Measurements from ENCODE around the gene TSC22D4. TPM values are rescaled to one million over a fixed set of nuclear protein-coding genes. Genes with fewer than 3 reads are reported as not detected.
"Not testable (repeated sequence)": the region's sequence is repeated elsewhere in the genome, so short reads cannot be mapped to it uniquely, and the experiment has no call there.

The TSC22D4 gene
- total and polyA plus RNA-seq, 9 of the 15 experiments (the other 6 are each of a cell fraction or from before 2014, with no cell fraction given): 0.37 to 107 (median 28.7) TPM

DNA sequence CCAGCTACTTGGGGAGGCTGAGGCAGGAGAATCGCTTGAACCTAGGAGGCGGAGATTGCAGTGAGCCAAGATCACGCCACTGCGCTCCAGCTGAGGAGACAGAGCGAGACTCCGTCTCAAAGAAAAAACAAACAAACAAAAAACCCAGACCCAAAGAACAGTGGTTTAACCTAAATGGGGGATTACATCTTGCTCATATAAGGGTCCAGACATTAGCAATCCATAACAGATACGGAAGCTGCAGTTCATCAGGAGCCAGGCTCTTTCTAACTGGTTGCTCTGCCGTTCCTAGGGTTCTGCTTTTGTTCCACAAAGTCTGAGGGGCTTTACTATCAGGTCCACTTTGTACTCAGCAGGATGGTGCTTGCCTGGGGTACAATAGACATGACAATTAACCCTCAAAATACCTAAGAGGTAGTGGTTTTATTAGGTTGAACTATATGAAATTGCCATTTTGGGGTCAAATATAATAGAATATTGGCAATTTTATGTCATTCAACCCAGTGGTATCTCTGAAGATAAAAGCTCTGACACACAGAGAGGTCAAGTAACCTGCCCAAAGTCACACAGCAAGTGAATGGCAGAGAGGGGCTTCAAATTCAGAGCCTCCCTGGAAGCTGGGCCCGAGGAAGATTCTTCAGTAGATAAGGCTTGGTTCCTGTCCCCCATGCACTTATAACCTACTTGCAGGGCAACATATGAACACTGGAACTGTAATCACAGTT is 26.0 kb upstream of the TSC22D4 start (continued):
- no peak for TF ChIP-seq POU5F1 (IDR thresholded peaks at IDR 0.05; ENCODE audit: borderline replicate concordance, low read depth, low read length, partially characterized antibody)
- no peak for TF ChIP-seq CBFB (CRISPR knock-in tag; IDR thresholded peaks at IDR 0.05)
- TF ChIP-seq ZKSCAN1 (IDR thresholded peaks at IDR 0.05; ENCODE audit: low read depth, low read length): no peak
- no peak for TF ChIP-seq KLF16 (IDR thresholded peaks at IDR 0.05)
- TF ChIP-seq U2AF1 (optimal IDR thresholded peaks at IDR 0.05; ENCODE audit: low read depth, low read length): no peak
- peak; percentile 95 for TF ChIP-seq ZBTB17 (CRISPR knock-in tag; IDR thresholded peaks at IDR 0.05)
- no peak for TF ChIP-seq POLR3A (IDR thresholded peaks at IDR 0.05; ENCODE audit: borderline replicate concordance, extremely low read depth, insufficient read depth, insufficient read length)
- no peak for TF ChIP-seq MAFG (tag; conservative IDR thresholded peaks at IDR 0.05)
- no peak for TF ChIP-seq ZNF316 (IDR thresholded peaks at IDR 0.05)
- TF ChIP-seq ZFP36 (IDR thresholded peaks at IDR 0.05; ENCODE audit: low read depth, low read length, partially characterized antibody): peak; percentile 90
- TF ChIP-seq NRF1 (conservative IDR thresholded peaks at IDR 0.05 in 1 of 2, IDR thresholded peaks at IDR 0.05 in 1 of 2): no peak
- peak; percentile 84; the same call in 1 of the 2 replicates for TF ChIP-seq HDAC2 (IDR thresholded peaks at IDR 0.05)
- TF ChIP-seq XRCC5 (IDR thresholded peaks at IDR 0.05; ENCODE audit: low read depth, low read length): 0 out of 2 replicates have a peak, but pooled peaks have one; percentile 27
- TF ChIP-seq HDAC1 (IDR thresholded peaks at IDR 0.05): peak in 1 of 2 experiments; percentile 27; a peak in 1 of 4 replicates
- peak; percentile 85 for TF ChIP-seq SMARCA5 (IDR thresholded peaks at IDR 0.05)
- TF ChIP-seq ZNF436 (CRISPR knock-in tag; IDR thresholded peaks at IDR 0.05): no peak
- TF ChIP-seq CBX1 (IDR thresholded peaks at IDR 0.05; ENCODE audit: low read depth): 0 out of 2 replicates have a peak, but pooled peaks have one; percentile 22
- no peak for TF ChIP-seq ZKSCAN8 (CRISPR knock-in tag; IDR thresholded peaks at IDR 0.05)
- no peak for TF ChIP-seq SUPT5H (IDR thresholded peaks at IDR 0.05)
- TF ChIP-seq TEAD4 (IDR thresholded peaks at IDR 0.05; ENCODE audit: low read length): no peak
- no peak for TF ChIP-seq TEAD4 (CRISPR knock-in tag; IDR thresholded peaks at IDR 0.05; ENCODE audit: borderline replicate concordance)

DNA sequence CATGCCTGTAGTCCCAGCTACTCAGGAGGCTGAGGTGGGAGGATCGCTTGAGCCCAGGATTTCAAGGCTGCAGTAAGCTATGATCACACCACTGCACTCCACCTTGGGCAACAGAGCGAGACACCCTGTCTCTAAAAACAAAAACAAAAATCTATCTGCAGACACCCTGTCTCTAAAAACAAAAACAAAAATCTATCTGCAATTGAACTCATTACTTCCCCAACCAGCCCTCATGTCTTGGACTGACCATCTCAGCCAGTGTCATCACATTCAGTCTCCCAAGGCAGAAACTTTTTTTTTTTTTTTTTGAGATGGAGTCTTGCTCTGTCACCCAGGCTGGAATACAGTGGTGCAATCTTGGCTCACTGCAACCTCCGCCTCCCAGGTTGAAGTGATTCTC is 25.0 kb upstream of the TSC22D4 start:
- Histone ChIP-seq H3K4me1 (replicated peaks in 1 of 2; ENCODE audit: control insufficient read depth in 2 of 2, insufficient read depth in 2 of 2, low read length in 2 of 2) (peaks cover 4 to 22% of the 10 kb centered on the region in 2 experiments; a peak in 3 of 5 replicates), H2AFZ (ENCODE audit: low read depth, low read length) (peak overlapping the region; percentile 58)
- H3K36me3 ChIP-seq (ENCODE audit: control insufficient read depth, insufficient read depth, low read length); ATAC-seq; CTCF ChIA-PET (ENCODE audit: low intra/inter-chr PET ratio); DNase-seq (ENCODE audit: extremely low read depth in 1 of 4, low spot score in 3 of 4); H3K9me3 ChIP-seq (replicated peaks; ENCODE audit: control insufficient read depth, insufficient read depth, low read depth, low read length); FAIRE-seq; H3K9ac ChIP-seq (ENCODE audit: insufficient read depth in 1 of 2, low read depth in 2 of 2, low read length in 2 of 2); H3K4me2 ChIP-seq (ENCODE audit: insufficient read depth, low read length); H3K9me1 ChIP-seq (ENCODE audit: control insufficient read depth, insufficient read depth, low read length); H3K4me3 ChIP-seq; H3K27ac ChIP-seq (ENCODE audit: extremely low read depth, low read depth, low read length); BruUV-seq (replicated peaks); H4K20me1 ChIP-seq (replicated peaks; ENCODE audit: control insufficient read depth, insufficient read depth, low read length); H3K79me2 ChIP-seq (ENCODE audit: control insufficient read depth, insufficient read depth, low read length); in situ Hi-C loops (cut with MboI); POLR2A ChIA-PET; H3K27me3 ChIP-seq (ENCODE audit: control insufficient read depth in 2 of 2, insufficient read depth in 2 of 2, low read length in 2 of 2): not testable (repeated sequence)
- intact Hi-C loops (cut with micrococcal nuclease): loop anchor here (5.0 kb wide), 1 partner anchor 33 kb away; the partner anchor contains the start of gene AGFG2
- WGBS (ENCODE audit: insufficient coverage, low coverage, missing lambda C conversion rate): 79% methylated on average over 3 of the region's 3 CpGs

Data from K562 (cell line).